ENCODE results near the gene KIF26B.

DNA sequence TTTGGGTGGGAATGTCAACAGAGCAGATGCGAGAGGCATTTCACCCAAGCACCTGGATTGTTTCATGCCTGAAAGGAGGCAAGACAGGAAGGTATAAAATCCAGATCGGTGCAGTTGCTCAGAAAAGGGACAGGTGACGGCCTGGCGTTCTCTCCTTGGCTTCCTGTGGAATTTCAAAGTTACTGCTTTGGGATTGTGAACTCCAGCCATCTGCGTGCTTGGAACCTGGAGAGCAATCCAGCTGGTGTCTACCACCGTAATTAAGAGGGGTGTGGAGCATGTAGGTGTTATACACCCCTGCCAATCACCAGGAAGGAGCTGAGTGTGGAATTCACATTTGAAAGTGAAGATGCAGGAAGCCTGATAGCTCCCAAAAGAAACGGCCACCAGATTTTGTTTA, 286.1 kb downstream of the KIF26B start:
- no peak for TF ChIP-seq CTCF (conservative IDR thresholded peaks at IDR 0.05; ENCODE audit: low read depth, low read length)
- TF ChIP-seq EZH2 (IDR thresholded peaks at IDR 0.05; ENCODE audit: low read length, unreplicated experiment) = no peak
